Measurements from ENCODE around the gene GAREM1. TPM values are rescaled to one million over a fixed set of nuclear protein-coding genes. Genes with fewer than 3 reads are reported as not detected.

GAREM1 gene
- total RNA-seq, 1 experiment from 2014 or later = 7.0 TPM

- TF ChIP-seq PRDM15 (CRISPR knock-in tag; IDR thresholded peaks at IDR 0.05) (no peak), PRRX2 (CRISPR knock-in tag; IDR thresholded peaks at IDR 0.05) (no peak)
These were observed 20.5 kb downstream of the GAREM1 start (continued) for GRCh38 chr18:32450026-32450691.

GRCh38 chr18:32446780-32447179 is 23.9 kb downstream of the GAREM1 start:
- POLR2A ChIA-PET = no interaction called here
- H3K9me3 Mint-ChIP-seq = no peaks in the 10 kb centered on the region
- ATAC-seq (no peak), DNase-seq (ENCODE audit: low spot score) (no peak)
- H3K27me3 Mint-ChIP-seq (ENCODE audit: low read depth) = no peaks in the 10 kb centered on the region
- H3K4me3 Mint-ChIP-seq = no peak overlapping the region
- CTCF ChIA-PET = no interaction called here
- TF ChIP-seq CBFB (CRISPR knock-in tag; IDR thresholded peaks at IDR 0.05; ENCODE audit: low read depth) (no peak), CDX4 (CRISPR knock-in tag; IDR thresholded peaks at IDR 0.05; ENCODE audit: borderline replicate concordance) (no peak)
- no peak overlapping the region for H3K27ac Mint-ChIP-seq
- H3K4me1 Mint-ChIP-seq = peaks cover 2% of the 10 kb centered on the region; the same call in 1 of the 2 replicates
- no peaks in the 10 kb centered on the region for H3K36me3 Mint-ChIP-seq

DNA sequence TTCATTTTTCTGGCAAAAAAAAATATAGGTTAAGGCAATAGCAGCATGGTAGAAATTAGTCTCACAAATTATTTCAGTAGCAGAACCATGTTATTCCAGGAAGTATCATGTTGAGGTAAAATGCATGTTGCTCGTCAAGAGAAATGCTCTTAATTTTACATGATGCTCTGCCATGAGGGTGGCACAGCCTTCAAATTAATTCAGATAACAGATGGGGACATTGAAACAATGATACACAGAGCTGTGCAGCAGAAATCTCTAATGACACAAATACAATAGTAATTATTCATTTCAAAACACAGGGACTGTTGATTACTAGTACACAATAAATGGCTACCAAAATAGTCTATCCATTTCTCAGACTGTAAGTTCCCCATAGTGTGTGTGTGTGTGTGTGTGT is 24.8 kb downstream of the GAREM1 start:
- Mint-ChIP-seq H3K4me1 (peaks cover 2% of the 10 kb centered on the region; the same call in 1 of the 2 replicates), H3K27me3 (ENCODE audit: low read depth) (no peaks in the 10 kb centered on the region), H3K27ac (no peak overlapping the region), H3K4me3 (no peak overlapping the region), H3K36me3 (no peaks in the 10 kb centered on the region), H3K9me3 (no peaks in the 10 kb centered on the region)
- ChIA-PET POLR2A (no interaction called here), CTCF (no interaction called here)
- TF ChIP-seq ZNF232 (CRISPR knock-in tag; IDR thresholded peaks at IDR 0.05) (no peak), IRF1 (CRISPR knock-in tag; IDR thresholded peaks at IDR 0.05) (no peak), PRDM15 (CRISPR knock-in tag; IDR thresholded peaks at IDR 0.05) (no peak), NFE2L1 (CRISPR knock-in tag; IDR thresholded peaks at IDR 0.05) (no peak), PRRX2 (CRISPR knock-in tag; IDR thresholded peaks at IDR 0.05) (no peak), AFF4 (CRISPR knock-in tag; IDR thresholded peaks at IDR 0.05; ENCODE audit: borderline replicate concordance) (no peak), NR3C1 (CRISPR knock-in tag; conservative IDR thresholded peaks at IDR 0.05; ENCODE audit: low read depth) (no peak), FOXJ3 (CRISPR knock-in tag; IDR thresholded peaks at IDR 0.05; ENCODE audit: borderline replicate concordance) (no peak), ATF3 (CRISPR knock-in tag; conservative IDR thresholded peaks at IDR 0.05) (no peak), TCF7 (CRISPR knock-in tag; IDR thresholded peaks at IDR 0.05; ENCODE audit: low read depth) (no peak), TP53 (CRISPR knock-in tag; IDR thresholded peaks at IDR 0.05) (no peak)
- ATAC-seq = no peak
- DNase-seq (ENCODE audit: low spot score) = no peak
